Thyroid gland (tissue), 4 donors: Measurements from ENCODE around the gene HINT3. TPM values are rescaled to one million over a fixed set of nuclear protein-coding genes. Genes with fewer than 3 reads are reported as not detected.

Experiments
- DNase-seq, 2 donors: peaks; one replicate each; pipeline ENCODE4 v3.0.0-alpha.2; 2019
- H3K27ac ChIP-seq, 3 donors: fragments of 200-600 bp; sonication (generic); 1 replicate in 2 of 3; 2 replicates in 1 of 3; pipeline ENCODE4 v1.5.1; 2016 to 2019; ENCODE audit warnings: mild to moderate bottlenecking in 1 of 3, moderate library complexity in 1 of 3
- H3K27me3 ChIP-seq: fragments of 200-600 bp; sonication (generic); one replicate; pipeline ENCODE4 v1.5.1; 2019
- H3K36me3 ChIP-seq, 2 donors: fragments of 200-600 bp; sonication (generic); one replicate each; pipeline ENCODE4 v1.5.1; 2016 to 2019
- H3K4me1 ChIP-seq, 2 donors: fragments of 200-600 bp; sonication (generic); one replicate each; pipeline ENCODE4 v1.5.1; 2017 to 2019
- H3K4me3 ChIP-seq, 3 donors: fragments of 200-600 bp; sonication (generic); replicated peaks in 1 of 3; 1 replicate in 2 of 3; 2 replicates in 1 of 3; pipeline ENCODE4 v1.5.1; 2016; ENCODE audit warnings: mild to moderate bottlenecking in 1 of 3
- H3K9me3 ChIP-seq: fragments of 200-600 bp; sonication (generic); one replicate; pipeline ENCODE4 v1.5.1; 2017
- CTCF ChIP-seq, 6 experiments: fragments of 200-600 bp in 3 of 6; fragments of 450-650 bp in 3 of 6; sonication (generic) in 3 of 6; IDR thresholded peaks; one replicate each; pipeline ENCODE4 v1.5.1; 2016 to 2019; ENCODE audit warnings: antibody characterized with exemption in 6 of 6, mild to moderate bottlenecking in 2 of 6, inconsistent platforms in 1 of 6, moderate library complexity in 1 of 6
- POLR2A ChIP-seq, 2 donors: fragments of 450-650 bp; IDR thresholded peaks; one replicate each; pipeline ENCODE4 v1.6.1; 2017; ENCODE audit warnings: antibody characterized with exemption in 2 of 2, mild to moderate bottlenecking in 2 of 2, moderate library complexity in 1 of 2
- WGBS, 2 donors: methylation state at CpG; one replicate each; pipeline ENCODE4 v1.1.5; 2017; 5-methylcytosine and 5-hydroxymethylcytosine counted together
- intact Hi-C: fragments of 100-400 bp; cut with DNase I; formaldehyde crosslinking; loops from one replicate; pipeline ENCODE4 v1.15.1; 2023
- total RNA-seq, 4 donors: library from RNA; depleted of rRNA; stranded (reverse); fragments of >200 nt; gene quantifications; one replicate each; pipeline ENCODE4 v1.2.3, GENCODE V29; 2016

Gene HINT3
- total RNA-seq, 4 donors from 2014 or later: 21.5 to 32.5 (median 26.3) TPM

DNA sequence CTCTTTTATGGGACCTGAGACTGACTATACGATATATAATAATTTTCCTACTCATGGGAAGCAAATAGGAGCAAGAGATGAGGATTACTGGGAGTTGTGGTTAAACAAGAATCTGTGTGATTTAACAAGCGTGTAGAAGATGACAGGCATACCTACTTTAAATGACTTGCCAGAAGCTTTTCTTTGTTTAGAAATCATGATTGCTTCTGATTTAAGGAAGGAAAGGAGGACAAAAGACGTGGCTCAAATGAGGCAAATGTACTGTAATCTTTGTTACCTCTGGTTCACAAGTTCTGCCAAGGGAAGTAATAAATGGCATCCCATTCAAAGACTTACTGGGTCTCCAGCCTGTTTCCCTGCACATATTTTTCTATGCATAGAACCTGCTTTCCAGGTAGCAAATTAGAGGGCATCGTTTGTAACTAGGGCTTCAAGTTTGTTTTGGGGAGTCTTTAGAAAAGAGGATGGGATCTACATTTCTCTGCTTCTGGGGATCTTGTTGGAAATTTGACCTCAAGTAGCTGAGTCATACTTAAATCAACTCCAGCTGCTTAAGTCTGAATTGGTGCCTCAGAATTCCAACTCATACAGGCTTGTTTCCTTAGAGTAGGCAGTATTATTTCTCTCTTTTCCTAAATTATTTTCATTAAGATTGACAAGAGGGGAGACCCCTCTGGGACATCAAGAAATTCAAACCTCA lies 26.8 kb downstream of the HINT3 start:
- intact Hi-C loops: no loop called here
- no peaks in the 10 kb centered on the region for H3K36me3 ChIP-seq
- no peaks in the 10 kb centered on the region for H3K9me3 ChIP-seq
- H3K27ac ChIP-seq: no peak overlapping the region
- no peaks in the 10 kb centered on the region for H3K27me3 ChIP-seq
- WGBS, 2 donors: 77 to 79% methylated on average over 4 of the region's 4 CpGs
- no peak for DNase-seq
- no peak overlapping the region for H3K4me3 ChIP-seq
- peaks cover 6 to 17% of the 10 kb centered on the region in 2 donors for H3K4me1 ChIP-seq
- no peak for TF ChIP-seq CTCF (IDR thresholded peaks at IDR 0.05)
- no peak for TF ChIP-seq POLR2A (IDR thresholded peaks at IDR 0.05)

GRCh38 chr6:125984311-125984710 lies 27.7 kb downstream of the HINT3 start:
- Histone ChIP-seq H3K27me3 (no peaks in the 10 kb centered on the region), H3K4me3 (no peak overlapping the region), H3K36me3 (no peaks in the 10 kb centered on the region), H3K4me1 (peaks cover 6 to 17% of the 10 kb centered on the region in 2 donors), H3K9me3 (no peaks in the 10 kb centered on the region), H3K27ac (no peak overlapping the region)
- TF ChIP-seq POLR2A (IDR thresholded peaks at IDR 0.05): no peak
- TF ChIP-seq CTCF (IDR thresholded peaks at IDR 0.05): no peak
- intact Hi-C loops: no loop called here
- WGBS, 2 donors: 75 to 76% methylated on average over 2 of the region's 2 CpGs
- DNase-seq: no peak

DNA sequence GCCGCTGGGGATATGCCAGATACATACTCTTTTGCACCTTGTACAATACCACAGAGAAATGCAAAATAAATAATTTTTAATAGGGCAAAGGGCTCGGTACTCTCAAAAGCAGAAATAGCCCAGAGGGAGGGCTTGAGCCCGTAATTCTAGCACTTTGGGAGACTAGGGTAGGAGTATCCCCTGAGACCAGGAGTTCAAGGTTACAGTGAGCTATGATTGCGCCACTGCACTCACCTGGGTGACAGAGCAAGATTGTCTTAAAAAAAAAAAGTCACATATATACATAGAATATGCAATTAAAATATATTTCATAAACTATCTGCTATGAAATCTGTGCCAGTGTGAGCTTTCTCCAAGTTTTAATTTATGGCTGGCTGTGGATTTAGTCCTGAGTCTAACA lies 29.0 kb downstream of the HINT3 start:
- Histone ChIP-seq H3K27ac (peak overlapping the region; percentile 45 to 82 (median 69)), H3K36me3 (no peaks in the 10 kb centered on the region), H3K4me3 (peak overlapping the region in 1 of 3 donors; percentile 66), H3K4me1 (peaks cover 6 to 20% of the 10 kb centered on the region in 2 donors), H3K9me3 (no peaks in the 10 kb centered on the region), H3K27me3 (no peaks in the 10 kb centered on the region)
- no peak for DNase-seq
- intact Hi-C loops: no loop called here
- TF ChIP-seq POLR2A (IDR thresholded peaks at IDR 0.05): no peak
- no peak for TF ChIP-seq CTCF (IDR thresholded peaks at IDR 0.05)
- 85 to 92% methylated on average over 4 of the region's 4 CpGs for WGBS, 2 donors

- H3K4me1 ChIP-seq: peaks cover 6 to 20% of the 10 kb centered on the region in 2 donors
- WGBS, 2 donors: 3 to 4% methylated on average over 3 of the region's 3 CpGs
- TF ChIP-seq CTCF (IDR thresholded peaks at IDR 0.05) (no peak), POLR2A (IDR thresholded peaks at IDR 0.05) (no peak)
- H3K9me3 ChIP-seq: no peaks in the 10 kb centered on the region
- intact Hi-C loops: no loop called here
- peak overlapping the region; percentile 43 to 66 (median 62) for H3K4me3 ChIP-seq
- no peak for DNase-seq
- H3K27ac ChIP-seq: peak overlapping the region; percentile 45 to 82 (median 69)
- no peaks in the 10 kb centered on the region for H3K27me3 ChIP-seq
- H3K36me3 ChIP-seq: no peaks in the 10 kb centered on the region
These were observed 29.4 kb downstream of the HINT3 start for GRCh38 chr6:125985979-125986300.

GRCh38 chr6:125986301-125987025 lies 29.9 kb downstream of the HINT3 start, which contains the start of gene TRMT11:
Gene TRMT11, plus strand, starts transcription at chr6:125986540. Its CDS starts 11 bp downstream, at chr6:125986551.
- intact Hi-C loops: no loop called here
- peak; percentile 93 to 96 for DNase-seq
- WGBS, 2 donors: 0% methylated on average over 43 to 46 of the region's 52 CpGs
- Histone ChIP-seq H3K4me3 (peak within 1 kb of the TSS; percentile 43 to 66 (median 62)), H3K27ac (peak within 1 kb of the TSS; percentile 45 to 82 (median 69)), H3K36me3 (no peaks in the 10 kb centered on the region), H3K4me1 (peaks cover 6 to 20% of the 10 kb centered on the region in 2 donors), H3K9me3 (no peaks in the 10 kb centered on the region), H3K27me3 (no peaks in the 10 kb centered on the region)
- TF ChIP-seq CTCF (IDR thresholded peaks at IDR 0.05) (peak in 2 of 6 experiments; percentile 11 to 19), POLR2A (IDR thresholded peaks at IDR 0.05) (peak in 1 of 2 donors; percentile 92)
